HG03469 (cell line): ENCODE data around the gene NFASC.

Experiments used
- ATAC-seq: cut with Tn5 transposase; IDR thresholded peaks from one replicate; pipeline ENCODE4 v1.9.1; 2021; ENCODE audit warnings: mild to moderate bottlenecking, moderate library complexity, moderate number of reproducible peaks; ENCODE audit not compliant: unreplicated experiment

Gene NFASC

DNA sequence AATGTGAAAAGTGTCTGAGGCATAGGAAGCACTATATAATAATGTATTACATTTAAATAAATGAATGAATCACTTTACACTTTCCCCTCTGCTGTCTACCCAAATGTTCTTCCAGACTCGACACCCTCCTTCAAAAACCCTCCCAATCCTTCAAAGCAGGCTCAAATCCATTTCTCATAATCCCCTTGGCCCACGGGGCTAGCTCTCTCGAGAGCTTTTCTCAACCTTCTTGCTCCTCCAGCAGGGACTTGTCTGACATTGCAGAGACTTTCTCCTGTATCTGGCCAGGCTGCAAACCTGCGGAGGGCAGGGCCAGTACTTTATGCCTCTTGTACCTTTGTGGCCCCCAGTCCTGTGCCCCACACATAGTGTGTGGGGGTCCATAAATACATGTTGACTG, 158.3 kb downstream of the NFASC start:
- ATAC-seq: no peak

DNA sequence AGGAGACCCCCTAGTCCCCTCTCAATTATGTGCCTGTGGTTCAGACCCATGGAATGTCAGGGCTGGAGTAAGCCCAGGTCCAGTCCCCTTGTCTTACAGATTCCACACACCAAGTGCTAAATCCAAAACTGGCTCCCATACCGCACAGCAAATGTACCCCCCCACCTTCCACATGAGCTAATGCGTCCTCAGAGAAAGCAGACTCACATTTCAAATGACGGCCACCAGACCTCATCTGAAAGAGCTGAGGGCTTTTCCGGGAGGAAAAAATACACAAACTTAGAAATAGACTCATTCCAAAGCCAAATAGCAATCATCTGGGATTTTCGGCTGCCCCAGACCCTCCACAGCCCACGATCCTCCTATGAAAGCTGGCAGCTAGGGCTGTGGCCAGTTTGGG, 159.6 kb downstream of the NFASC start:
- no peak for ATAC-seq

DNA sequence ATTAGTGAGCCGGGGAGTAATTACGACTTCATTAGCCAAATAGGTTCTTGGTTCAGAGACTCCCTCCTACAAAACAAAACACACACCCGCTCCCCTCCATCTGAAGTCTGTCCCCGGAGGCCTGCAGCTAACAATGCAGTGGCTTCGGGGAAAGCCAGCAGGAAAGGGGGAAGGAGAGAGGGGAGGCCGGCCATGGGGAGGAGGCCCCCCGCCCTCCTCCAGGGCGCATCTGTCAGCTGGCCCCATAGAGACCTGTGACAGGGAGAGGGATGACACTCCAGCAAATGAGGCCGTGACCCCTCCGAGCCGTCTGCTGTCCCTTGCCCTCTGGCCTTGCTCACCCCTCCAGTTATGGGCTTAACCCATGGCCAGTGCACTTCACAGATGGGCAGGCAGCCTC, 160.2 kb downstream of the NFASC start:
- ATAC-seq: no peak

DNA sequence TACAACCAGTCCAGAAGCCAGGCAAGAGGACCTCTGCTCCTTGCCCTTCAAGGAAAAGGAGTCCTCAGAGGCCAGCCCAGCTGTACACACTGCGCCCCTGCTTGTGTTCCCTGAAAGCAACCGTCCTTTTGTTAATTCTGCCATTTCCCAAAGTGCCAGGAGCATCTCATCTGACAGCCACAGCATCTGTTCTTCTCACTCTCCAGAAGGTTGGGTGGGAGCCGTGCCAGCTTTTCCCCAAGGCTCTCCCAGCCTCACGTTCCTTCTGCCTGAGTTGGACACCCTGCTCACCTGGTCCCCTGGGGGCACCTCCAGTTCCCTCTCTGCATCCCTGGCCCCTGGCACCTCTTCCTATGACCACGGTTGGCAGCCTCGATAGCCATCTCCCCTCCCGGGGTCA, 161.8 kb downstream of the NFASC start:
- no peak for ATAC-seq

DNA sequence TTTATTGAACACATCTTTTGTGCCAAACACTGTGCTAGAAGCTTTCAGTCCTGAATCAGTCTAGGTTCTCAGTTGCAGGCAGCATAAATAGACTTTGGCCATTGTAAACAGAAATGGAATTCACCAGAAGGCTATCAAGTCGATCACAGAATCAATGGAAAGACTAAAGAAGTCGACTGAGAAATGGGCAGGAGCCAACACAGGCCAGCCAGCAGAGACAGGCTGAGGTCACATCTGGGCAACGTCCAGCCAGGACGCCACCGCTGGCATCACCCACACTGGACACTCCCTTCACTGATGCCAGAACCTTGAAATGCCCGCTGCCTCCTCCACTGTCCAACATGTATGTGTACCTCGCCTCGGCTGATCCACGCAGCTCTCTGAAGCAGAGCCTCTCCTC, 166.9 kb downstream of the NFASC start:
- no peak for ATAC-seq

DNA sequence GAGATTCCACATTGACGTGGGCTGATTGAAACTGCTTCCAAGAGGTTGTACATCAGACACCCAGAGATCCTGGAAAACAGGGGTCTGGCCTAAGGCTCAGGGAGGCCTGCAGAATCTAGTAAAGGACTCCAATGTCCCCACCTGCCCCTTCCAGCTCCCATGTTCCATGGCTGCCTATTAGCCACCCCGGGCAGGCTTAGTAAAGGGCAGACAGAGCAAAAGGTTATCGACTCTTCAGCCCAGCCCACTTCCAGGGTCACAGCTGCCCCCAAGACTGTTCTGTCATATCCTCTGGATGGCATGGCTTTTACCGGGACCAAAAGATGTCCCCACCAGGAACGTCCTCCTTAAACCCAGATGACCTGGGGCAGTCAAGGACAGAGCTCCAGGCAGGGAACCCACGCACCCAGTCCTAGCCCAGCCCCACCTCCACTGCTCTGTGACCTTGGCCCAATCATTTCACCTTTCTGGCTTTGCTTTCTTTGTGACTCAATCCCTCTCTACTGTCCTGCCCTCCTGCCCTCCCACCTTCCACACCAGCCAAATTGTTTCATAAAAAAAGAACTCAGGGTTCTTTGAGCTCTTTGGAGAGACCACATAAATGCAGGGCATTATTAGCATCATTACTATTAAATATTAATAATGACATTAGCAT, 167.6 kb downstream of the NFASC start:
- ATAC-seq: no peak

DNA sequence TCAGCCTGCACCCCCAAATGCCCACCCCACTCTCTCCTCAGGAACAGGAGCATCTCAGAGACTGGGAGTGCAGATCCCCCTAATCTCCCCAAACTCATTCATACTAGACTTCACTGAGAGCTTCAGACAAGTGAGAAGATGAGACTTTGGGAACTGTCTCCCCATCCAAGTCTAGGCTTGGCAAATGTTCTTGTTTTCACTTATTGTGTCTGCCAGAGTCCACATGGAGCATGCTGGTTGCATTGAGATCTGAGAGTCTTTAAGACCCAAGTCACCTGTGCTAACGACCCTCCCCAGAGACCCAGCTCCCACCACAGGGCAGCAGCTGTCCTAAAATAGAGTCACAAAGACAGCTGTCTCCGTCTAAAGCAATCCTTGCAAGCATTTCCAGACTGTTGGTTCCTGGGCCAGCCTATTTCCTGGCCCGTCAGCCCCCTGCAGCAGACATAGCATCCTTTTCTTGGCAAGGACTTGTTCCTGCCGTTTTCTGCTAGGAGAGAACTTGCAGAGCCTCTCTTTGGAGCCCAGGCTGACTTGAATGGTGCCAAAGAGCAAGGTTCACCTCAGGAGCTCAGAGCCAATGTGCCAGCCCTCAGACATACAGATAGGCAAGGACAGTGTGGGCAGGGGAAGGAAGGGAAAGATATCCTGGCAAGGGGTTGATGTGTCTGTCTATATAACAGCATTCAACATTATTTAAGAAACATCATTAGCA, 170.5 kb downstream of the NFASC start:
- ATAC-seq: no peak

DNA sequence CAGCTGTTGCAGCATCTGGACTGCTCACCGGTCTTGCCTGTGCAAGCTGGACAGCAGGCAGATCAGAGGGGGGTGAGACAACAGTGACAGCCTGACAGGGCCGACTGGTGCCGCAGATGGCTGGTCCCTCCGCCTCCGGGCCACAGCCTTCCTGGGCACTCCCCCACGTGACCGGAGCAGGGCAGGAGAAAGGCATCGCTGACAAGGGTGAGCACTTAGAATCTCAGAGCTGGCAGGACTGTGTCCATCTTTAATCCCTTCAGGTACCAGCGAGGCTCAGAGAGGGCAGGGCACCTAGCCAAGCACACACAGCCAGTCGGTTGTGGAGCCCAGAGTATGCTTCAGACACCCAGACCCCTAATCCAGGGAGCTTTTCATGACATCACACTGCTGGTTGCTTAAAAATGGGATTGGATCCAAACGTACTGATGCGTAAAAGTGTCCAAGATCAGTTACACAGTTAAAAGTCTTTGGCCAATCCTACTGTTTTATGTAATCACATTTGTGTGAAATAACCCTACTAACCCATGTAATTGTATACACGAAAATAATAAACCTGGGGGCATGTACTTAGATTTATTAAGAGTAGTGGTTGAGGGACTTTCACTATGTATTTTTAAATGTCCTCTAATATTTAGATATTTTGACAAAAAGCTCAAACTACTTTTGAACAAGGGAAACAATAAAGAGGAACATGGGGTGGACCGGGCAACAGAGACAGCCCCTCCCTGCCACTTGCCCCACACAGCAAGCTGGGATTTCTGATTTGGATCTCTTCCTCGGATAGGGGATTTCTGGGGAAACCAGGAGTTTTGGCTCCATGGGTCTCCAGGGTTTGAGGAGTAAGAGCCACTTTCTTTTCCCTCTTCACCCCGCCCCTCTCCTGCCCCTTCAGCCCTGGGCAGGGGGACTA, 171.6 kb downstream of the NFASC start:
- ATAC-seq: no peak

DNA sequence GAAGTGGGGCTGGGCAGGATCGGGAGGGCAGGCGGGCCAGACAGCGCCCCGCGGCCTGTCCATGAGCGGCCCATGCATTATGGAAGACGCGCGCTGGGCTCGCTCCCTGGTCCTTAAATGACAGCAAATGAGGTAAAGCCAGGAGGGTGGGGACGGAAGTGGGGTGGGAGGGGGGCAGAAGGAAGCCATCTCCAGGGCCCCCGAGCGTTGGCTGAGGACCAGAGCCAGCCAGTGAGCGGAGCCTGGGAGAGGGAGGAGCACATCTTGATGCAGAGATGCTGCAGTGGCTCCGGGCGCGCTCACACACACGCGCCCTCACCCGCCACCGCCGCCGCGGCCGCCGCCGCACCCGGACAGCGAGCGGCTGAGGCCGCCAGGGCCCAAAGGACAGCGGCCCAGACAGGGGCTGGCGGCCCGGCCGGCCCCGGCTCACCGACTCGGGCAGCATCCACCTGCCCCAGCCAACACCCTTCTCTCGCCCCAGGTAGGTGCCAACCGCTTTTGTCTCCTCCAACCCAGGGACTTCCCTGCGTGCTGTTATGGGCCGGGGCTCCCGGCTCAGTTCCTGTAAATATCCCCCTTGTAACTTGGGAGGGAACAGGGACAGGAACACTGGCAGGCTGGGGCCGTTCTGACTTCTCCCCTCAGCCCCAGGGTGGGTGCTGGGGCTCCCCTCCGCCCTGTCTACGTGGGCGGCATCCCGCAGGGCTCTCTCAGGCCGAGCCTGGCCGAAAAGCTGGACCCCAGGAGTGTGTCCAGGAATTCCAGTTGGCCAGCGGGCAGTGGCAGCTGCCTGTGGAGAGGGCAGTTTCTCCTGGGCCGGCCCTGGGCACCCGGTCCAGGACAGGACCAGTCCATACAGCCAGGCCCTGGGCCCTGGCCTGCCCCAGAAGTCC, 172.5 kb downstream of the NFASC start, which contains the start of gene CNTN2:
CNTN2 (plus strand) TSS at position 302 of the 896 bp plus-strand sequence. CDS start 9,974 bp downstream, outside the sequence.
- no peak for ATAC-seq

DNA sequence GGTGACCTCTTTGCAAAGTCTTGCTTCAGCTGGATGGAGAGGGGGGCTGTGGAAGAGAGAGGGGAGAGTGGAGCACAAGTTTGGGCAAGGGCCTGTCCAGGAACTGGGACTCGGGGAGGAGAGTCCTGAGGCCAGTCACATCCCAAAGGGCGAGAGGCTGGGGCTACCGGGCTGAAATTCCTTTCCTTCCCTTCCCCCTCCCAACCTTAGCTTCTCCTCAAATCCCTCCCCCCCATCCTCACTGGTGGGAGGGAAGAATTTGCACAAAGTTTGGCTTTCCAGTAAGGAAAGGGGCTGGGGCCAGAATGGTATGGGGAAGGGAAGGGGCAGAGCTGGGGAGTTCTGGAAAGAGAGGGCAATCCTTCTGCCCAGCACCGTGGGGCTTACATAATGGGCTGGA, 173.2 kb downstream of the NFASC start:
- ATAC-seq: no peak

DNA sequence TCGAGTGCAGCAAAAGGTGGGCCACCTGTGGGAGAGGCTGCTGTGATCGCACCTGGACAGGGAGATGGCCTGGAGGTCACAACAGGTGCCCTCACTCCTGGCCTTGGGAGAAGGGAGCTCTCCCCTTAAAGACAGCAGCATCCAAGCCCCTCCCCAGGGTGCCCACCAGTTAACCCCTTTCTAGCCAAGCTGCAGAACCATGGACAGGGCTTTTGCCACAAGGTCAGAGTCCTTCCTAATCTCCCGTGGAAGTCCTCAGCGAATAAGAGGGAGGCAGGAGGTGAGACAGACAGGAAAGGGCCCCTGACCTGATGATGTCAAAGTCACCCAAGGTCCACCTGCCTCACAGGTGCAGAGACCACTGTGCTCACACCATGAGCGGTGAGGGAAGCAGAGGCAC, 174.1 kb downstream of the NFASC start:
- ATAC-seq: no peak

DNA sequence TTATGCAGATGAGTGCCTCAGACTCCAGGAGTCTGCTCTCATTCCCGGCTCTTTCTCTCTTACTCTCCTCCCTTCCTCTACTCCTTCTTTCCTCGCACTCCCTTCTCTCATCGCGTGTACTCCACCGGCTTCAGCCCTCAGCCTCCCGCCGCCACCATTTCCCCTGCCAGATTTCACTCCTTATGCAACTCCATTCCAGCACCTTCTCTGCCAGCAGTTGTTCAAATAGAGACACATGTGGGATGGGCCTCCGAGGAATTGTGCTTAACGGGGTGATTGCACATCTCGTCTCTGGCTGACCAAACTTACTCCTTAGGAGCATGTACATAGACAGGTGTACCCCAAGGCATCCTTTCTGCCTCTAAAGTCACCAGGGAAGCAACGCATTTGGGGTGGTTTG, 174.5 kb downstream of the NFASC start:
- no peak for ATAC-seq

DNA sequence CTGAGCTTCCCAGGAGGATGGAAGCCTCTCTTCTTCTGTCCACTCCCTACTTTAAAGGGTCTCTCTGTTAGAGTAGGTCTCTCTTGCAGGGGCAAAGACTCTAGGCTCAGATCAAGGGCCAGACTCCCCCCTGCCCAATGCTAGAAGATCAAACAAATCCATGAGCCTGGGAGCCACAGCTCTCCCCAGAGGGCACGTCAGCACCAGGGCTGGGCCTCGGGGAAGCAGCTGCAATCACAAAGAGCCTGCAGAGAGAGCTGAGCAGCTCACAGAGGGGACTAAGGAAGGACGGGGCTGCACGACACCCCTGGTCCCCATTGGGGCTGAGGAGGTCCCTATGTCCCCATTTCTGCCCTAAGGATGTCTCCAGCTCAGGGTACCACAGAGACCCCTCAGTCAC, 176.2 kb downstream of the NFASC start:
- ATAC-seq: no peak

DNA sequence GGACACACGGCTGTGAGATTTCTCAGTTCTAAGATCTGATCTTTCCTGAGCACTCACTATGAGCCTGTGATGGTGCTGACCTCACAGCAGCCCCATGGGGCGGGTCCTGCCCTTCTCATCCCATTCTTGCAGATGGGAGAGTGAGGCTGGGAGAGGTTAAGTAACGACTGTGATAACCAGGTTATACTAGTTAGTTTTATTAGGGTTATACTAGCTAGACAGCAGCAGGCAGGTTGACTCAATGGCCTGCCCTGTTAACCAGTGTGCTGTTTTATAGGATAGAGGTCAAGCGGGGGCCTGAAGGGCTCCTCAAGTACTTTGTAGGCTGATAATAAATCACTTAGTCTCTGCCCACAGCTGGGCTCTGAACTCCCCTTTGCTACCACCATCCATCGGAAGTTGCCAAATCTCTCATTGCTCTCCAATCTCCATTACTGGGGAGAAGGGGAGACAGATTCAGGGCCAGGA, 177.1 kb downstream of the NFASC start:
- no peak for ATAC-seq

DNA sequence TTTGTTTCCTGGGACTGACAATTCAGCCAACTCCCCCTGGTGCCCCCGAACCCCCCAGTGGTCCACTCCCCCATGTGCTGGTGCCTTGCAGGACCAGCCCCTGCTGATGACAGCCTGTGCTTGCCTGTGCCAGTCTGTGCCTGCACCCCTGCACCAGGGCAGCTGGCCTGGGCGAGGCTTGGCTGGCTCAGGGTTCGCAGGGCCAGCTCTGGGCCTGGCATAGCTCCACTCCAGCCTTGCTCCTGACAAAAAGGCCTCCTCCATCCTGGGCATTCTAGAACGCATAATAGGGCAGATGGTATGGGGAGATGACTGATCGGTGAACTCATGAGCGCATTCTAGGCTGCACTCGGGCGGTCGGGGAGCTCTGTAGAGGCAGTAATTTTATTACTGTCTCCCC, 177.7 kb downstream of the NFASC start:
- no peak for ATAC-seq

DNA sequence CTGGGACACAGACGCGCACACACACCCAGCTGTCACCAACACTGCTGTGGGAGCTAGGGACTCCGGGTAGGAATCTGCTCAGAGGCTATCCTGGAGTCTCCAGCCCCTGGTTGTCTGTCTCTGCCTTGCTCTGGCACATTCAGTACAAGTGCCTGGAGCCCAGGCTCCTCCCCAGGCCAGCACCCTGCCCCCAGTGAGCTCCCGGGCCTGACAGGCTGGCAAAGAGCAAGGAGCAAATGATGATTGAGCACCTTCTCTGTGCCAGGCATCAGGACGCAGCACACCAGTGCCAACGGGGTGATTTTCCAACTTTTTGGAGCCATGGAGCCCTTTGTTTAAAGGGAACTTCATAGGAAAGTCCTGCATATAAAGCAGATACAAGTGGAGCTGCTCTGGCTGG, 178.8 kb downstream of the NFASC start:
- ATAC-seq: no peak

DNA sequence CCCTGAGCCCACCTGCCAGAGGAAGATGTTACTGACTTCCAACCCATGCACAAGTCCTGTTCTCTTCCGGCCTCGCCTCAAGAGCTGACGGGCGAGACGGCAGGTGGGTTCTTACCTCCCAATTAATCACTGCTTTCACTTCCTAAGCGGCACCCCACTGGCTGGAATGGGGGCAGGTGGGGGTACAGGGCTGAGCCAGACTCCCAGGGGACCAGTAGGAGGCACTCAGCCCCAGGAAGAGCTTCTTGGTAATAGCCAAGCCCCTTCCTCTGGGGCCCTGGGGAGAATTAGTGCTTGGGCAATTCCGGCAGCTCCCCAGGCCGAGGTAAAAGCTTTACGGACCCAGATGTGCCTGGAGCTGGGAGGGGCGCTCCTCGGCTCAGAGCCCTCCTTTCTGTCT, 182.0 kb downstream of the NFASC start:
- no peak for ATAC-seq

DNA sequence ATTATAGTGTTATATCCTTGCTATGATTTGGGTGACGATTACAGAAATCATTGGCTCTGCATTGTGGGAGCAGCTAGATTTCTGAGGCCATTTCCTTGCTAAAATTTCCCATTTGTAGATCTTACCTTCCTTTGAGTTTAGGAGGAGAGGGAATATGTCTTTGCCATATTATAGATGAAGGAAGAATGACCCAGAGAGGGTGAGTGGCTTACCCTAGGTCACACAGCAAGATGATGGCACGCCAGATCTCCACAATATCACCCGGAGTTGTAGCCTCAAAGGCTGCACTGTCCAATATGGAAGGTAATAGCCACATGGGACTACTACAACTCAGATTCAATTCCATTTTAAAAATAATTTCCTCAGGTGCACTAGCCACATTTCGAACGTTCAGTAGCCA, 182.6 kb downstream of the NFASC start:
- ATAC-seq: no peak

DNA sequence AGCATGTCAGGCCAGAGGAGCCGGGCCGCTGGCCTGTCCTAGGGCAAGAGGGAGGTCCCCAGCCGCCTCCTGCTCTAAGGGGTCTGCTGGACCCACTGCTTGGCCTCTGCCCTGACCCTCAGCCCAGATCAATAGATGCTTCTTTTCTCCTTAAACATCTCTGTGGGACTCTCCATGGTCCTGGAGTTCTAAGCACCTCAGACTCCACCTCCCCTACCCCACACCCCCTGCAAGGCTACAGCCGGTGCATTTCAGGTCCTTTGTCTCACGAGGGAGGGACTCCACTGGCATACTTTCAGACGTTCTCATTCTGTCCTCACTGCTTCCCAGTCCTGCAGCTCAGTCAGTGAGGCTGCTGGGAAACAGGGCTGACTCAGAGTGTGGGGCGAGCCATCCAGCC, 183.4 kb downstream of the NFASC start:
- no peak for ATAC-seq

DNA sequence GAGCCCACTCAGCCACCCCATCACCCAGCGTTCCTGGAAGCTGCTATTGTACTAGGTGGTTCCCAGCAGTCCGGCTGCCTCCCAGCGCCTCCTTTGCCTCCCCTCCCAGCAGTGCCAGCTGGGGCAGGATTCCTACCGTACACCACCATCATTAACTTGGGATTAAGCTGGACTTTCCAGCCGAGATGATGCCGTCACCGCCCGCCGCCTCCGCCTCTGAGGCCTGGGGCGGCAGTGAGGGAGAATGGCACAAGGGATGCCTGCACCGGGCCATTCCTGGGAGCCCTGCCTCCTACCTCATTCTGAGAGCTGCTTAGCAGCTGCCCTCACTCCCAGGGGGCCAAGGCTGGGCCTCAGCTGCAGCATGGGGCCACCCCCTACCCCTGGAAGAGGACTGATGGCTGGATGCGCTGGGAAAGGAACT, 185.5 kb downstream of the NFASC start:
- ATAC-seq: no peak
